Testis (tissue), 3 donors: ENCODE measurements around the gene NEK7. TPM values are rescaled to one million over a fixed set of nuclear protein-coding genes. Genes with fewer than 3 reads are reported as not detected.
"Not testable (repeated sequence)": the region's sequence is repeated elsewhere in the genome, so short reads cannot be mapped to it uniquely, and the experiment has no call there.

ENCODE experiments used
- DNase-seq: peaks from one replicate; pipeline ENCODE4 v3.0.0-alpha.2; 2019
- H3K27ac ChIP-seq, 2 donors: fragments of 200-600 bp; sonication (generic); one replicate each; pipeline ENCODE4 v1.5.1; 2019
- H3K27me3 ChIP-seq: fragments of 200-600 bp; sonication (generic); one replicate; pipeline ENCODE4 v1.5.1; 2019
- H3K36me3 ChIP-seq: fragments of 200-600 bp; sonication (generic); one replicate; pipeline ENCODE4 v1.5.1; 2017; ENCODE audit warnings: low read depth; ENCODE audit errors: missing control alignments
- H3K4me1 ChIP-seq: fragments of 200-600 bp; sonication (generic); one replicate; pipeline ENCODE4 v1.5.1; 2019
- H3K4me3 ChIP-seq, 2 donors: fragments of 200-600 bp; sonication (generic); one replicate each; pipeline ENCODE4 v1.5.1; 2017 to 2019
- H3K9me3 ChIP-seq: fragments of 200-600 bp; sonication (generic); one replicate; pipeline ENCODE4 v1.5.1; 2017
- POLR2A ChIP-seq: fragments of 450-650 bp; IDR thresholded peaks from one replicate; pipeline ENCODE4 v1.6.1; 2017; ENCODE audit warnings: antibody characterized with exemption, mild to moderate bottlenecking, moderate library complexity
- WGBS, 2 donors: methylation state at CpG; one replicate each; pipeline ENCODE4 v1.1.5; 2018; 5-methylcytosine and 5-hydroxymethylcytosine counted together
- intact Hi-C: fragments of 100-400 bp; cut with DNase I; formaldehyde crosslinking; loops from one replicate; pipeline ENCODE4 v1.15.1; 2023; ENCODE audit warnings: low total_unique reads
- polyA plus RNA-seq: library from polyadenylated mRNA; stranded (reverse); fragments of 350-450 nt; fragmentation: Illumina TruSeq; extraction: RNeasy Lipid Tissue Mini Kit (QIAGEN cat#74804); gene quantifications from one replicate; pipeline ENCODE4 v1.2.3, GENCODE V29; 2014; ENCODE audit warnings: low read depth, low replicate concordance; ENCODE audit not compliant: insufficient read depth
- total RNA-seq, 2 donors: library from RNA; depleted of rRNA; stranded (reverse); fragments of >200 nt; gene quantifications; one replicate each; pipeline ENCODE4 v1.2.3, GENCODE V29; 2016
- TF ChIP-seq, protein P1 (sequence below), 3 experiments: fragments of 450-650 bp in 2 of 3; fragments of 200-600 bp in 1 of 3; sonication (generic) in 1 of 3; IDR thresholded peaks; one replicate each; pipeline ENCODE4 v1.5.1; 2016 to 2019; ENCODE audit warnings: antibody characterized with exemption in 3 of 3, mild to moderate bottlenecking in 2 of 3, moderate library complexity in 1 of 3

The NEK7 gene
- total and polyA plus RNA-seq, 3 donors from 2014 or later: 22.1 to 59.3 (median 59.1) TPM

DNA sequence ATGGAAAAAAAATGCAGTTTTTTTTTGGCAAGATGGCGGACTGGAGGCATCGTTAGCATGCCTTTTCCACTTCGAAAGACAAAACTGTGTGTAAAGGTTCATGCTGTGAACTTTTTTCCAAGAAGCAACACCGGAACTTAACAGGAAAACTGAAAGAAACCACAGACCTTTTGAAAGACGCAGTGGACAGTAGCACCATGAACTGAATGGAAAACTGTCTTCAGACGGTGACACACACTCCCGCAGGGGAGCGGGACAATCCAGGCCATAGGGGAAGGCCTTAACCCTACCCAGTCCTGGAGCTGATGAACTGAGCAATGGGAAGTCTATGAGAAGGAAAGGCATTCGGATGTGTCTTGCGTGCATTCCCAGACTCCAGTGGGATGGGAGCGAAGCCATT lies 54.9 kb downstream of the NEK7 start:
- Histone ChIP-seq H3K9me3 (no peaks in the 10 kb centered on the region), H3K4me1 (no peaks in the 10 kb centered on the region), H3K36me3 (no peaks in the 10 kb centered on the region), H3K27me3 (no peaks in the 10 kb centered on the region), H3K4me3 (no peak overlapping the region), H3K27ac (no peak overlapping the region)
- no peak for TF ChIP-seq POLR2A
- TF ChIP-seq, protein P1, sequence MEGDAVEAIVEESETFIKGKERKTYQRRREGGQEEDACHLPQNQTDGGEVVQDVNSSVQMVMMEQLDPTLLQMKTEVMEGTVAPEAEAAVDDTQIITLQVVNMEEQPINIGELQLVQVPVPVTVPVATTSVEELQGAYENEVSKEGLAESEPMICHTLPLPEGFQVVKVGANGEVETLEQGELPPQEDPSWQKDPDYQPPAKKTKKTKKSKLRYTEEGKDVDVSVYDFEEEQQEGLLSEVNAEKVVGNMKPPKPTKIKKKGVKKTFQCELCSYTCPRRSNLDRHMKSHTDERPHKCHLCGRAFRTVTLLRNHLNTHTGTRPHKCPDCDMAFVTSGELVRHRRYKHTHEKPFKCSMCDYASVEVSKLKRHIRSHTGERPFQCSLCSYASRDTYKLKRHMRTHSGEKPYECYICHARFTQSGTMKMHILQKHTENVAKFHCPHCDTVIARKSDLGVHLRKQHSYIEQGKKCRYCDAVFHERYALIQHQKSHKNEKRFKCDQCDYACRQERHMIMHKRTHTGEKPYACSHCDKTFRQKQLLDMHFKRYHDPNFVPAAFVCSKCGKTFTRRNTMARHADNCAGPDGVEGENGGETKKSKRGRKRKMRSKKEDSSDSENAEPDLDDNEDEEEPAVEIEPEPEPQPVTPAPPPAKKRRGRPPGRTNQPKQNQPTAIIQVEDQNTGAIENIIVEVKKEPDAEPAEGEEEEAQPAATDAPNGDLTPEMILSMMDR (IDR thresholded peaks at IDR 0.05): no peak
- no peak for DNase-seq
- 80 to 95% methylated on average over 11 of the region's 11 CpGs for WGBS, 2 donors
- intact Hi-C loops: no loop called here

DNA sequence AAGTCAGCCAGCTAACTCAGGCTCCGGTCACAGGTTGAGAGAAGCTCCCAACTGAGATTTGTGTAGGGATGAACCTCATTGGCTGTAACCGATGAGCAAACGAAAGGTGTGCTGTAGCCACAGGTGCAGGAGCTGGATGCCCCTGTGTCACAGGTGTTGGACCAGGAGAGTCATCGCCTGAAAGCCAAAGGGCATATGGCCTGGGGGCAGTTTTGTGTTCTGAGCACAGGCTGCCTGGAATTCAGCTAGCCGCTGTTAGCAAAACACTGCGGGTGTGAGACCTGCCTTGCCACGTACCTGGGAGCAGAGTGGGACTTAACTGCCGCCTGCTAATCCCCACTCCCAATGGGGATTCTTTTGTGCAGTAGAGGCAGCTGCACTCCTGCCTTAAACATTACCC lies 55.3 kb downstream of the NEK7 start:
- WGBS, 2 donors: 79 to 90% methylated on average over 4 to 8 of the region's 8 CpGs
- no peaks in the 10 kb centered on the region for H3K27me3 ChIP-seq
- DNase-seq: no peak
- intact Hi-C loops: no loop called here
- no peaks in the 10 kb centered on the region for H3K9me3 ChIP-seq
- H3K27ac ChIP-seq: no peak overlapping the region
- no peaks in the 10 kb centered on the region for H3K4me1 ChIP-seq
- TF ChIP-seq POLR2A: no peak
- TF ChIP-seq, protein P1 (IDR thresholded peaks at IDR 0.05): no peak
- H3K4me3 ChIP-seq: no peak overlapping the region
- H3K36me3 ChIP-seq: no peaks in the 10 kb centered on the region

DNA sequence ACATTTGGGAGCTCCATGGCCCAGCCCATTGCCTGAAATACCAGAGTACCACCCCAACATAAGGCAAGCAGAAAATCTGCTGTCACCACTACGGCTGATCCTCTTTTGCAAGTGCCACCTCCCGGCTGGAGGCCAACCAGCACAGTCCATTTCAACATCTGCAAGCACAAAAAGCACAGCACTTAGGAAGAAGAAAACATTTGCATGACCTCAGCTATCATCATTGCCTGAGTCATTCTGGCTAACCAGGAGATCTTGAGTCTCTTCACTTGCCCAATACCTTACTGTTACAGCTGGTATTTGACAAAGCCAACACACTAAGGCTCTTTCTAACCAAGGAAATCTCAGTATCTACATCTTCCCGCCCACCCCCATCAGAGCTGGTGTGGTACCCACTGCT lies 55.9 kb downstream of the NEK7 start:
- Histone ChIP-seq H3K27ac (no peak overlapping the region), H3K36me3 (no peaks in the 10 kb centered on the region), H3K9me3 (no peaks in the 10 kb centered on the region), H3K4me1 (no peaks in the 10 kb centered on the region), H3K4me3 (no peak overlapping the region), H3K27me3 (no peaks in the 10 kb centered on the region)
- intact Hi-C loops: no loop called here
- no peak for TF ChIP-seq POLR2A
- TF ChIP-seq, protein P1 (IDR thresholded peaks at IDR 0.05): no peak
- WGBS, 2 donors: 90 to 98% methylated on average over 3 of the region's 3 CpGs
- no peak for DNase-seq

DNA sequence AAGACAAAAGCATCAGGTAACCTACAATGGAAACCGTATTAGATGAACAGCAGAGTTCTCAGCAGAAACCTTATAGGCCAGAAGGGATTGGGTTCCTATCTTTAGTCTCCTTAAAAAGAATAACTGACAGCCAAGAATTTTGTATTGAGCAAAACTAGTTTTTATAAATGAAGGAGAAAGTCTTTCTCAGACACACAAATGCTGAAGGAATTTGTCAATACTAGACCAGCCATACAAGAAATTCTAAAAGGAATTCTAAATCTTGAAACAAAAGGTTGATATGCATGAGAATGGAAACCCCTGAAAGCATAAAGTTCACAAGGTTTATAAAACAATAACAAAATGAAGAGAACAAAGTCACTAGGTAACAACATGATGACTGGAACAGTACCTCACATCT lies 58.1 kb downstream of the NEK7 start:
- Histone ChIP-seq H3K27me3 (no peaks in the 10 kb centered on the region), H3K4me3 (no peak overlapping the region), H3K4me1 (no peaks in the 10 kb centered on the region), H3K36me3 (no peaks in the 10 kb centered on the region), H3K27ac (no peak overlapping the region), H3K9me3 (no peaks in the 10 kb centered on the region)
- 89 to 97% methylated on average over 1 of the region's 1 CpG for WGBS, 2 donors
- intact Hi-C loops: no loop called here
- TF ChIP-seq POLR2A: no peak
- TF ChIP-seq, protein P1 (IDR thresholded peaks at IDR 0.05): no peak
- DNase-seq: no peak

DNA sequence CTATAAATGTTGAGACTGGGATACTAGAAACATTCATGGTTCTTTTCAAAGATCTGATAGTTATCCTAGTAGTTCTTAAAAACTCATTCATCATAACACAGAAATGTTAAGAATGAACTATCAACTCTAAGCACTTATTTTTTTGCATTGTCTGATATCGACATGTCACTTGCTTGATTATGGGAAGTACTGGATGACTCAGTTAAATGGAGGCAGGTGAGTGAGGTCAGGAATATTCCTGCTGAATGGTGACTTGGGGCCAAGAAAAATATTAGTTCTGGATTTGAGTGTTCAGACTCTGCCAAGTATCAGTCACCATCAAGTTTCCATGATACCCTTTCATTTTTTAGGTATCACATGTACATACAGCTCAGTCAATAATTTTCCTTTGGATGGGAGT lies 63.6 kb downstream of the NEK7 start:
- intact Hi-C loops: no loop called here
- DNase-seq: no peak
- H3K36me3 ChIP-seq: no peaks in the 10 kb centered on the region
- TF ChIP-seq POLR2A: no peak
- TF ChIP-seq, protein P1 (IDR thresholded peaks at IDR 0.05): no peak
- WGBS, 2 donors: 64 to 82% methylated on average over 1 of the region's 1 CpG
- no peak overlapping the region for H3K4me3 ChIP-seq
- H3K27ac ChIP-seq: no peak overlapping the region
- H3K4me1 ChIP-seq: no peaks in the 10 kb centered on the region
- H3K9me3 ChIP-seq: no peaks in the 10 kb centered on the region
- H3K27me3 ChIP-seq: no peaks in the 10 kb centered on the region

DNA sequence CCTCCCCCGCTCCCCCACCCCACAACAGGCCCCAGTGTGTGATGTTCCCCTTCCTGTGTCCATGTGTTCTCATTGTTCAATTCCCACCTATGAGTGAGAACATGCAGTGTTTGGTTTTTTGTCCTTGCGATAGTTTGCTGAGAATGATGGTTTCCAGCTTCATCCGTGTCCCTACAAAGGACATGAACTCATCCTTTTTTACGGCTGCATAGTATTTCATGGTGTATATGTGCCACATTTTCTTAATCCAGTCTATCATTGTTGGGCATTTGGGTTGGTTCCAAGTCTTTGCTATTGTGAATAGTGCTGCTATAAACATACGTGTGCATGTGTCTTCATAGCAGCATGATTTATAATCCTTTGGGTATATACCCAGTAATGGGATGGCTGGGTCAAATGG lies 70.2 kb downstream of the NEK7 start:
- H3K9me3 ChIP-seq, H3K4me1 ChIP-seq, intact Hi-C loops, H3K27ac ChIP-seq, H3K27me3 ChIP-seq, DNase-seq, H3K4me3 ChIP-seq, H3K36me3 ChIP-seq: not testable (repeated sequence)
- 92 to 98% methylated on average over 5 of the region's 5 CpGs for WGBS, 2 donors

DNA sequence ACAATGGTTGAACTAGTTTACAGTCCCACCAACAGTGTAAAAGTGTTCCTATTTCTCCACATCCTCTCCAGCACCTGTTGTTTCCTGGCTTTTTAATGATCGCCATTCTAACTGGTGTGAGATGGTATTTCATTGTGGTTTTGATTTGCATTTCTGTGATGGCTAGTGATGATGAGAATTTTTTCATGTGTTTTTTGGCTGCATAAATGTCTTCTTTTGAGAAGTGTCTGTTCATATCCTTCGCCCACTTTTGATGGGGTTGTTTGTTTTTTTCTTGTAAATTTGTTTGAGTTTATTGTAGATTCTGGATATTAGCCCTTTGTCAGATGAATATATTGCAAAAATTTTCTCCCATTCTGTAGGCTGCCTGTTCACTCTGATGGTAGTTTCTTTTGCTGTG lies 70.7 kb downstream of the NEK7 start:
- WGBS, 2 donors: 93 to 94% methylated on average over 2 of the region's 2 CpGs
- H3K36me3 ChIP-seq, H3K27ac ChIP-seq, intact Hi-C loops, DNase-seq, H3K4me3 ChIP-seq, H3K9me3 ChIP-seq, H3K4me1 ChIP-seq, H3K27me3 ChIP-seq: not testable (repeated sequence)
